Hematopoietic multipotent progenitor cell treated with erythropoietin and hydrocortisone succinate and interleukin-3 and kit ligand, for 8 days (in vitro differentiated cells): ENCODE results near the gene HHATL.

Experiments used
- DNase-seq: peaks from one replicate; pipeline ENCODE4 v3.0.0-alpha.2; 2015

HHATL gene

GRCh38 chr3:42649006-42649405 is 53.6 kb downstream of the HHATL start:
- DNase-seq = no peak

- no peak for DNase-seq
These were observed 54.7 kb downstream of the HHATL start for GRCh38 chr3:42647821-42648459.
